HG03045 (cell line): ENCODE results near the gene LYG1.
"Not testable (repeated sequence)": the region's sequence is repeated elsewhere in the genome, so short reads cannot be mapped to it uniquely, and the experiment has no call there.

ENCODE experiments used
- ATAC-seq: cut with Tn5 transposase; IDR thresholded peaks from one replicate; pipeline ENCODE4 v1.9.1; 2021; ENCODE audit warnings: mild to moderate bottlenecking, moderate library complexity; ENCODE audit not compliant: unreplicated experiment

Gene LYG1

GRCh38 chr2:99278195-99278765 is 22.7 kb downstream of the LYG1 start:
- ATAC-seq: not testable (repeated sequence)

- ATAC-seq: no peak
Measured at GRCh38 chr2:99275882-99276281, 25.1 kb downstream of the LYG1 start.

- no peak for ATAC-seq
Measured at GRCh38 chr2:99261242-99261641, 39.8 kb downstream of the LYG1 start.

GRCh38 chr2:99260184-99260583 is 40.8 kb downstream of the LYG1 start:
- no peak for ATAC-seq

GRCh38 chr2:99259465-99259864 is 41.5 kb downstream of the LYG1 start:
- ATAC-seq: no peak

- ATAC-seq: no peak
Measured at GRCh38 chr2:99256677-99257076, 44.3 kb downstream of the LYG1 start.

GRCh38 chr2:99255491-99256318 is 45.3 kb downstream of the LYG1 start, which contains the start of gene LYG2:
LYG2 (minus strand) TSS chr2:99255666; CDS start chr2:99254260, 1,406 bp downstream.
- no peak for ATAC-seq

- no peak for ATAC-seq
Measured at GRCh38 chr2:99249951-99250350, 51.0 kb downstream of the LYG1 start.

- ATAC-seq: no peak
Measured at GRCh38 chr2:99242151-99242550, 58.8 kb downstream of the LYG1 start.

GRCh38 chr2:99240431-99240830 is 60.6 kb downstream of the LYG1 start:
- ATAC-seq: no peak

GRCh38 chr2:99238599-99238998 is 62.4 kb downstream of the LYG1 start:
- no peak for ATAC-seq
